DOHH2 (cell line): ENCODE data around the gene RPP21.

Source experiments
- H3F3A ChIP-seq: fragments of 200-600 bp; sonication (generic), shearing (Covaris generic); 2 replicates; pipeline ENCODE4 v1.6.0; 2016; ENCODE audit warnings: antibody characterized with exemption, mild to moderate bottlenecking; ENCODE audit not compliant: control insufficient read depth, insufficient read depth
- H3K27ac ChIP-seq: fragments of 200-600 bp; sonication (generic); 2 replicates; pipeline ENCODE4 v1.5.1; 2014; ENCODE audit warnings: low read depth, mild to moderate bottlenecking, low read length, moderate library complexity
- H3K27me3 ChIP-seq: fragments of 200-600 bp; sonication (generic); 2 replicates; pipeline ENCODE4 v1.6.1; 2014; ENCODE audit warnings: mild to moderate bottlenecking, low read length, mixed read lengths; ENCODE audit not compliant: control insufficient read depth
- H3K36me3 ChIP-seq: fragments of 200-600 bp; sonication (generic); 2 replicates; pipeline ENCODE4 v1.6.1; 2014; ENCODE audit warnings: mild to moderate bottlenecking, low read length, moderate library complexity, mixed read lengths; ENCODE audit not compliant: control insufficient read depth
- H3K4me1 ChIP-seq: fragments of 200-600 bp; sonication (generic); 2 replicates; pipeline ENCODE4 v1.6.1; 2014; ENCODE audit warnings: mild to moderate bottlenecking, low read length, mixed read lengths; ENCODE audit not compliant: control insufficient read depth
- H3K4me2 ChIP-seq: fragments of 200-600 bp; sonication (generic); 2 replicates; pipeline ENCODE4 v1.6.0; 2014; ENCODE audit warnings: mild to moderate bottlenecking, low read length, moderate library complexity
- H3K4me3 ChIP-seq: fragments of 200-600 bp; sonication (generic); 2 replicates; pipeline ENCODE4 v1.5.1; 2014; ENCODE audit warnings: mild to moderate bottlenecking, low read length, mixed read lengths
- H3K79me2 ChIP-seq: fragments of 200-600 bp; sonication (generic); 2 replicates; pipeline ENCODE4 v1.6.1; 2014; ENCODE audit warnings: mild to moderate bottlenecking, low read length, mixed read lengths; ENCODE audit not compliant: control insufficient read depth
- H3K9me2 ChIP-seq: fragments of 200-600 bp; sonication (generic); replicated peaks from 2 replicates; pipeline ENCODE4 v1.6.1; 2014; ENCODE audit warnings: mild to moderate bottlenecking, low read length, mixed read lengths; ENCODE audit not compliant: control insufficient read depth
- H3K9me3 ChIP-seq: fragments of 200-600 bp; sonication (generic); 2 replicates; pipeline ENCODE4 v1.6.1; 2014; ENCODE audit warnings: antibody characterized with exemption, low read length, mixed read lengths; ENCODE audit not compliant: control insufficient read depth, insufficient read depth
- H4K20me1 ChIP-seq: fragments of 200-600 bp; sonication (generic); 2 replicates; pipeline ENCODE4 v1.6.0; 2014; ENCODE audit warnings: low read depth, mild to moderate bottlenecking, antibody characterized with exemption, low read length, moderate library complexity; ENCODE audit not compliant: control insufficient read depth, insufficient read depth
- EZH2phosphoT487 ChIP-seq: fragments of 200-600 bp; sonication (generic); IDR thresholded peaks from 2 replicates; pipeline ENCODE4 v1.6.1; 2017; ENCODE audit warnings: borderline replicate concordance, mild to moderate bottlenecking, antibody characterized with exemption, low read length, moderate library complexity, mixed read lengths
- TF ChIP-seq, protein P1 (sequence below): fragments of 200-600 bp; sonication (generic); IDR thresholded peaks from one replicate; pipeline ENCODE4 v1.5.1; 2014; ENCODE audit warnings: antibody characterized with exemption, mild to moderate bottlenecking, low read depth, low read length; ENCODE audit not compliant: poor library complexity, severe bottlenecking

The RPP21 gene

DNA sequence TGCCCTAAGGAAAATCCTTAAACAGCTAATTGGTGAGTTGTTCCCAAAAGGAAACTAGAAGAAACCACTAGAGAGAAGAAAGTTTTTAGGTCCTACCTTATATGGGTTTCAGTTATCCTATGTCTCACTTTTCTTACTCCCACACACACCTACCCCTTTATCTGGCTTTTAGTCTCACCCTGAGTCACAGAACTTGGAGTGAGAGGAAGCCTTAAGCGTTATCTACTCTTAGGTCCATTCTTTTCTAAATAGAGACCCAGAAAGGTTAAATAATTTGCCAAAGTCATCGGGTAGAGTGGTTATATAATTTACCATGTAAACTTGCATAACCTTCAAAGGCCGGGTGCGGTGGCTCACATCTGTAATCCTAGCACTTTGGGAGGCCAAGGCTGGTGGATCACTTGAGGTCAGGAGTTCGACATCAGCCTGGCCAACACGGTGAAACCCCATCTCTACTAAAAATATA is 4.3 kb upstream of the RPP21 start:
- TF ChIP-seq, protein P1, sequence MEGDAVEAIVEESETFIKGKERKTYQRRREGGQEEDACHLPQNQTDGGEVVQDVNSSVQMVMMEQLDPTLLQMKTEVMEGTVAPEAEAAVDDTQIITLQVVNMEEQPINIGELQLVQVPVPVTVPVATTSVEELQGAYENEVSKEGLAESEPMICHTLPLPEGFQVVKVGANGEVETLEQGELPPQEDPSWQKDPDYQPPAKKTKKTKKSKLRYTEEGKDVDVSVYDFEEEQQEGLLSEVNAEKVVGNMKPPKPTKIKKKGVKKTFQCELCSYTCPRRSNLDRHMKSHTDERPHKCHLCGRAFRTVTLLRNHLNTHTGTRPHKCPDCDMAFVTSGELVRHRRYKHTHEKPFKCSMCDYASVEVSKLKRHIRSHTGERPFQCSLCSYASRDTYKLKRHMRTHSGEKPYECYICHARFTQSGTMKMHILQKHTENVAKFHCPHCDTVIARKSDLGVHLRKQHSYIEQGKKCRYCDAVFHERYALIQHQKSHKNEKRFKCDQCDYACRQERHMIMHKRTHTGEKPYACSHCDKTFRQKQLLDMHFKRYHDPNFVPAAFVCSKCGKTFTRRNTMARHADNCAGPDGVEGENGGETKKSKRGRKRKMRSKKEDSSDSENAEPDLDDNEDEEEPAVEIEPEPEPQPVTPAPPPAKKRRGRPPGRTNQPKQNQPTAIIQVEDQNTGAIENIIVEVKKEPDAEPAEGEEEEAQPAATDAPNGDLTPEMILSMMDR: no peak
- no peak for TF ChIP-seq EZH2phosphoT487
- Histone ChIP-seq H3K4me3 (no peak overlapping the region), H3K9me3 (no peaks in the 10 kb centered on the region), H3K79me2 (peaks cover under 1% of the 10 kb centered on the region), H3K27me3 (no peaks in the 10 kb centered on the region), H3K4me1 (peaks cover 7% of the 10 kb centered on the region), H3K9me2 (no peaks in the 10 kb centered on the region), H3K4me2 (no peak overlapping the region), H3K27ac (no peak overlapping the region), H3K36me3 (peaks cover 50% of the 10 kb centered on the region), H4K20me1 (no peaks in the 10 kb centered on the region), H3F3A (no peaks in the 10 kb centered on the region)

DNA sequence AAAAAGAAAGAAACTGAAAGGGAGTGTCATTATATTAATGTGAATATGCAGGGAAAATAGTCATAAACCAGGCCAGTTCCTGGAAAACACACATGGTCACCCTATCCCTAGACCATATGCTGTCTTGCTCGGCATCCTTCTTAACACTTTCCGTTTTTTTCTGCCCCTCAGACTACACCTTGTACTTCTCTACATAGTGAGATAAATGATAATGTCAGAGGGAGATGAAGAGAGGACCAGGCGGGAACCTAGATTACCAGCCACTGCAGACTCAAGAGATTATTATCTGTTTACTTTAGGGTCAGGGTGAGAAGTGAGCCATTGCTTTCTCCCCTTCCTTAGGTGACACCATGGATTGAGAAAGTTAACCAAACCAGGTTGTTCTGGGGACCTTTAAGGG is 3.7 kb upstream of the RPP21 start:
- Histone ChIP-seq H3K9me3 (no peaks in the 10 kb centered on the region), H4K20me1 (no peaks in the 10 kb centered on the region), H3K36me3 (peaks cover 46% of the 10 kb centered on the region), H3F3A (no peaks in the 10 kb centered on the region), H3K9me2 (no peaks in the 10 kb centered on the region), H3K79me2 (peaks cover 7% of the 10 kb centered on the region), H3K27me3 (no peaks in the 10 kb centered on the region), H3K4me3 (no peak overlapping the region), H3K4me1 (peaks cover 13% of the 10 kb centered on the region), H3K4me2 (no peak overlapping the region), H3K27ac (no peak overlapping the region)
- no peak for TF ChIP-seq EZH2phosphoT487
- TF ChIP-seq, protein P1: no peak

DNA sequence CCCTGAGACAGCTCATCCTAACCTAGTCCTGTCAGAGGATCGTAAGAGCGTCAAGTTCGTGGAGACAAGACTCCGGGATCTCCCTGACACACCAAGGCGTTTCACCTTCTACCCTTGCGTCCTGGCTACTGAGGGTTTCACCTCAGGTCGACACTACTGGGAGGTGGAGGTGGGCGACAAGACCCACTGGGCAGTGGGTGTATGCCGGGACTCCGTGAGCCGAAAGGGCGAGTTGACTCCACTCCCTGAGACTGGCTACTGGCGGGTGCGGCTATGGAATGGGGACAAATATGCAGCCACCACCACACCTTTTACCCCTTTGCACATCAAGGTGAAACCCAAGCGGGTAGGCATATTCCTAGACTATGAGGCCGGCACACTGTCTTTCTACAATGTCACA is 3.2 kb upstream of the RPP21 start:
- Histone ChIP-seq H3F3A (no peaks in the 10 kb centered on the region), H3K79me2 (peaks cover 8% of the 10 kb centered on the region), H3K9me3 (no peaks in the 10 kb centered on the region), H3K4me3 (no peak overlapping the region), H3K4me2 (no peak overlapping the region), H3K27me3 (no peaks in the 10 kb centered on the region), H3K36me3 (peaks cover 46% of the 10 kb centered on the region), H4K20me1 (no peaks in the 10 kb centered on the region), H3K27ac (no peak overlapping the region), H3K9me2 (no peaks in the 10 kb centered on the region), H3K4me1 (peaks cover 13% of the 10 kb centered on the region)
- TF ChIP-seq, protein P1: no peak
- TF ChIP-seq EZH2phosphoT487: no peak
